Effector CD4-positive, alpha-beta T cell (primary cell): ENCODE data around the gene PPM1G.

Source experiments
- DNase-seq: peaks from one replicate; pipeline ENCODE4 v3.0.0-alpha.2; 2020

PPM1G gene

GRCh38 chr2:27412419-27413152 is 3.2 kb upstream of the PPM1G start:
- DNase-seq: no peak

- DNase-seq: no peak
These were observed 630 bp downstream of the PPM1G start for GRCh38 chr2:27408601-27409320.

- DNase-seq: no peak
These were observed 1.4 kb downstream of the PPM1G start for GRCh38 chr2:27407798-27408491.

GRCh38 chr2:27400348-27401135 is 8.8 kb downstream of the PPM1G start:
- no peak for DNase-seq

GRCh38 chr2:27398962-27399361 is 10.4 kb downstream of the PPM1G start:
- DNase-seq: no peak

GRCh38 chr2:27393225-27393624 is 16.2 kb downstream of the PPM1G start:
- no peak for DNase-seq

GRCh38 chr2:27390822-27391679 is 18.3 kb downstream of the PPM1G start:
- DNase-seq: peak; percentile 17

- DNase-seq: no peak
These were observed 27.7 kb downstream of the PPM1G start for GRCh38 chr2:27381577-27382181.

GRCh38 chr2:27380626-27381545 is 28.5 kb downstream of the PPM1G start, which contains the start of gene ZNF513:
Gene ZNF513, minus strand, starts transcription at chr2:27380734. Its CDS starts 208 bp downstream, at chr2:27380526.
- DNase-seq: peak; percentile 82

- DNase-seq: peak; percentile 49
These were observed 29.4 kb downstream of the PPM1G start for GRCh38 chr2:27379836-27380625.

- DNase-seq: no peak
These were observed 30.0 kb downstream of the PPM1G start for GRCh38 chr2:27379383-27379835.

GRCh38 chr2:27378809-27379290 is 30.5 kb downstream of the PPM1G start:
- no peak for DNase-seq

GRCh38 chr2:27378096-27378808 is 31.1 kb downstream of the PPM1G start:
- DNase-seq: no peak

GRCh38 chr2:27377618-27378095 is 31.7 kb downstream of the PPM1G start:
- DNase-seq: no peak

- DNase-seq: no peak
These were observed 32.3 kb downstream of the PPM1G start for GRCh38 chr2:27376866-27377617.

- no peak for DNase-seq
These were observed 33.1 kb downstream of the PPM1G start for GRCh38 chr2:27376151-27376865.
